GM12878 (cell line): ENCODE measurements around the gene ATG9A. TPM values are rescaled to one million over a fixed set of nuclear protein-coding genes. Genes with fewer than 3 reads are reported as not detected.

Experiments used
- ATF7 ChIP-seq: fragments of 450-650 bp; IDR thresholded peaks from 2 replicates; pipeline ENCODE4 v1.6.1; 2016; ENCODE audit warnings: low read depth, mild to moderate bottlenecking
- BCL11A ChIP-seq: IDR thresholded peaks from 2 replicates; pipeline ENCODE4 v1.6.1; 2011; ENCODE audit warnings: low read depth, low read length
- BRCA1 ChIP-seq: IDR thresholded peaks from 2 replicates; pipeline ENCODE4 v1.6.1; 2011; ENCODE audit warnings: low read depth, low read length, improper control_type of control experiment
- CEBPB ChIP-seq, 2 experiments: fragments of 150-350 bp in 1 of 2; IDR thresholded peaks; 2 replicates each; pipeline ENCODE4 v1.6.1; 2012 to 2014; ENCODE audit warnings: low read depth in 2 of 2, low read length in 2 of 2, borderline replicate concordance in 1 of 2, inconsistent platforms in 1 of 2
- CREB1 ChIP-seq: IDR thresholded peaks from 2 replicates; pipeline ENCODE4 v1.6.1; 2012; ENCODE audit warnings: low read depth, mild to moderate bottlenecking, inconsistent platforms
- CREM ChIP-seq: IDR thresholded peaks from 2 replicates; pipeline ENCODE4 v1.6.1; 2014; ENCODE audit warnings: antibody characterized with exemption, low read depth
- ETV6 ChIP-seq, 2 experiments: fragments of 450-650 bp in 1 of 2; IDR thresholded peaks in 1 of 2; conservative IDR thresholded peaks in 1 of 2; 2 replicates each; pipeline ENCODE4 v1.6.1; 2014; ENCODE audit warnings: antibody characterized with exemption in 1 of 2, borderline replicate concordance in 1 of 2, low read depth in 1 of 2, mild to moderate bottlenecking in 1 of 2, moderate library complexity in 1 of 2
- FOXK2 ChIP-seq: fragments of 450-650 bp; IDR thresholded peaks from 2 replicates; pipeline ENCODE4 v1.6.1; 2017; ENCODE audit warnings: mild to moderate bottlenecking, moderate library complexity
- GABPA ChIP-seq: IDR thresholded peaks from 2 replicates; pipeline ENCODE4 v1.6.1; 2014; ENCODE audit warnings: antibody characterized with exemption, low read depth, mild to moderate bottlenecking, inconsistent platforms
- HCFC1 ChIP-seq: fragments of 150-350 bp; IDR thresholded peaks from 2 replicates; pipeline ENCODE4 v1.6.1; 2014; ENCODE audit warnings: low read length
- MEF2A ChIP-seq: IDR thresholded peaks from 2 replicates; pipeline ENCODE4 v1.6.1; 2011; ENCODE audit warnings: low read depth, mild to moderate bottlenecking, low read length, moderate library complexity; ENCODE audit not compliant: insufficient read depth
- MXI1 ChIP-seq: fragments of 150-350 bp; IDR thresholded peaks from 2 replicates; pipeline ENCODE4 v1.6.1; 2011; ENCODE audit warnings: low read depth, mild to moderate bottlenecking, inconsistent platforms, low read length, improper control_type of control experiment
- NFXL1 ChIP-seq: fragments of 450-650 bp; IDR thresholded peaks from 2 replicates; pipeline ENCODE4 v1.6.1; 2017; ENCODE audit warnings: antibody characterized with exemption, mild to moderate bottlenecking, borderline replicate concordance
- POU2F2 ChIP-seq: IDR thresholded peaks from 3 replicates; pipeline ENCODE4 v1.6.1; 2011; ENCODE audit warnings: low read depth, mild to moderate bottlenecking, low read length, borderline replicate concordance
- PRDM15 ChIP-seq: fragments of 450-650 bp; formaldehyde crosslinking; IDR thresholded peaks from 2 replicates; pipeline ENCODE4 v1.4.0; 2020; ENCODE audit warnings: mild to moderate bottlenecking, moderate library complexity
- RELA ChIP-seq: fragments of 450-650 bp; IDR thresholded peaks from 2 replicates; pipeline ENCODE4 v1.8.0; 2014; ENCODE audit warnings: borderline replicate concordance; ENCODE audit not compliant: partially characterized antibody
- RELB ChIP-seq: fragments of 450-650 bp; IDR thresholded peaks from 2 replicates; pipeline ENCODE4 v1.6.1; 2017; ENCODE audit warnings: low read depth, mild to moderate bottlenecking, moderate library complexity
- RFX5 ChIP-seq: IDR thresholded peaks from 2 replicates; pipeline ENCODE4 v1.6.1; 2011; ENCODE audit warnings: low read depth, low read length, improper control_type of control experiment
- TAF1 ChIP-seq: IDR thresholded peaks from 2 replicates; pipeline ENCODE4 v1.6.1; 2011; ENCODE audit warnings: mild to moderate bottlenecking, low read depth, low read length, borderline replicate concordance
- ZNF24 ChIP-seq: fragments of 450-650 bp; IDR thresholded peaks from 2 replicates; pipeline ENCODE4 v1.6.1; 2017; ENCODE audit warnings: antibody characterized with exemption, mild to moderate bottlenecking
- ZNF274 ChIP-seq: IDR thresholded peaks from one replicate; pipeline ENCODE4 v1.8.0; 2011; ENCODE audit not compliant: insufficient read length, insufficient read depth
- ZNF384 ChIP-seq: IDR thresholded peaks from 2 replicates; pipeline ENCODE4 v1.6.1; 2012; ENCODE audit warnings: low read depth, mild to moderate bottlenecking, low read length, improper control_type of control experiment, borderline replicate concordance
- polyA plus RNA-seq, 11 experiments: library from polyadenylated mRNA; depleted of rRNA in 4 of 11; unstranded in 6 of 11; stranded (reverse) in 5 of 11; fragments of >200 nt; fragmentation: Nextera tagmentation in 4 of 11; fragmentation: Illumina TruSeq in 1 of 11; extraction: Ambion mirVana in 4 of 11; extraction: Trizol in 1 of 11; gene quantifications; 1 replicate in 1 of 11; 2 replicates in 10 of 11; pipeline versions ENCODE4 v1.2.1 to v1.2.3, GENCODE V29; 2011 to 2016; ENCODE audit warnings: inconsistent platforms in 2 of 11, missing spikeins in 2 of 11, low read depth in 1 of 11
- total RNA-seq, 4 experiments: library from RNA; depleted of rRNA in 3 of 4; stranded (reverse); fragments of >200 nt in 3 of 4; fragmentation: Illumina TruSeq in 1 of 4; extraction: Trizol in 1 of 4; gene quantifications; 2 replicates each; pipeline versions ENCODE4 v1.2.1 to v1.2.3, GENCODE V29; 2013 to 2021
- TF ChIP-seq, protein P1 (sequence below): IDR thresholded peaks from 2 replicates; pipeline ENCODE4 v1.6.1; 2011; ENCODE audit warnings: low read depth, low read length, improper control_type of control experiment, borderline replicate concordance
- TF ChIP-seq, protein P2 (sequence below): IDR thresholded peaks from 2 replicates; pipeline ENCODE4 v1.6.1; 2012; ENCODE audit warnings: low read depth, low read length, improper control_type of control experiment

ATG9A gene
- total and polyA plus RNA-seq, 10 of the 15 experiments (the other 5 are each of a cell fraction or from before 2014, with no cell fraction given) = 0.16 to 37.5 (median 14.6) TPM; not detected in 1

- TF ChIP-seq, protein P1, sequence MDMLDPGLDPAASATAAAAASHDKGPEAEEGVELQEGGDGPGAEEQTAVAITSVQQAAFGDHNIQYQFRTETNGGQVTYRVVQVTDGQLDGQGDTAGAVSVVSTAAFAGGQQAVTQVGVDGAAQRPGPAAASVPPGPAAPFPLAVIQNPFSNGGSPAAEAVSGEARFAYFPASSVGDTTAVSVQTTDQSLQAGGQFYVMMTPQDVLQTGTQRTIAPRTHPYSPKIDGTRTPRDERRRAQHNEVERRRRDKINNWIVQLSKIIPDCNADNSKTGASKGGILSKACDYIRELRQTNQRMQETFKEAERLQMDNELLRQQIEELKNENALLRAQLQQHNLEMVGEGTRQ = no peak
- TF ChIP-seq, protein P2, sequence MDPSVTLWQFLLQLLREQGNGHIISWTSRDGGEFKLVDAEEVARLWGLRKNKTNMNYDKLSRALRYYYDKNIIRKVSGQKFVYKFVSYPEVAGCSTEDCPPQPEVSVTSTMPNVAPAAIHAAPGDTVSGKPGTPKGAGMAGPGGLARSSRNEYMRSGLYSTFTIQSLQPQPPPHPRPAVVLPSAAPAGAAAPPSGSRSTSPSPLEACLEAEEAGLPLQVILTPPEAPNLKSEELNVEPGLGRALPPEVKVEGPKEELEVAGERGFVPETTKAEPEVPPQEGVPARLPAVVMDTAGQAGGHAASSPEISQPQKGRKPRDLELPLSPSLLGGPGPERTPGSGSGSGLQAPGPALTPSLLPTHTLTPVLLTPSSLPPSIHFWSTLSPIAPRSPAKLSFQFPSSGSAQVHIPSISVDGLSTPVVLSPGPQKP = no peak
- TF ChIP-seq BCL11A = no peak
- 0 out of 3 replicates have a peak, but pooled peaks have one; percentile 19 for TF ChIP-seq POU2F2
- TF ChIP-seq ETV6 (conservative IDR thresholded peaks at IDR 0.05 in 1 of 2, IDR thresholded peaks at IDR 0.05 in 1 of 2; ENCODE audit: borderline replicate concordance in 1 of 2, low read depth in 1 of 2) = no peak
- TF ChIP-seq MEF2A = no peak
- no peak for TF ChIP-seq ZNF274
- no peak for TF ChIP-seq MXI1
- no peak for TF ChIP-seq BRCA1
- 0 out of 4 replicates have a peak, but pooled peaks of 1 of the 2 experiments have one; percentile 1 for TF ChIP-seq CEBPB (IDR thresholded peaks at IDR 0.05; ENCODE audit: borderline replicate concordance in 1 of 2, low read depth in 2 of 2, low read length in 2 of 2)
- TF ChIP-seq ATF7 = no peak
- TF ChIP-seq ZNF24 = no peak
- TF ChIP-seq CREB1 = no peak
- TF ChIP-seq ZNF384 = no peak
- TF ChIP-seq TAF1 = no peak
- TF ChIP-seq HCFC1 = no peak
- no peak for TF ChIP-seq PRDM15 (CRISPR knock-in tag)
- TF ChIP-seq RELA = no peak
- TF ChIP-seq NFXL1 = no peak
- TF ChIP-seq GABPA = no peak
- TF ChIP-seq FOXK2 = no peak
- no peak for TF ChIP-seq RFX5
- TF ChIP-seq CREM = no peak
- TF ChIP-seq RELB = 0 out of 2 replicates have a peak, but pooled peaks have one; percentile 5
Measured at GRCh38 chr2:219230059-219230540, 664 bp upstream of the ATG9A start (continued).
